Sigmoid colon (tissue), 4 donors: ENCODE measurements around the gene SORCS2.

Experiments used
- EP300 ChIP-seq, 4 donors: sonication (generic); formaldehyde crosslinking; IDR thresholded peaks; one replicate each; pipeline ENCODE4 v1.6.1; 2017; ENCODE audit warnings: antibody characterized with exemption in 4 of 4
- POLR2A ChIP-seq, 2 donors: fragments of 450-650 bp; IDR thresholded peaks; one replicate each; pipeline ENCODE4 v1.6.1; 2016; ENCODE audit warnings: antibody characterized with exemption in 2 of 2, mild to moderate bottlenecking in 2 of 2, moderate library complexity in 2 of 2
- POLR2AphosphoS5 ChIP-seq, 4 donors: sonication (generic); formaldehyde crosslinking; IDR thresholded peaks; one replicate each; pipeline ENCODE4 v1.6.1; 2017; ENCODE audit warnings: antibody characterized with exemption in 4 of 4
- TF ChIP-seq, protein P1 (sequence below), 4 experiments: fragments of 450-650 bp in 3 of 4; fragments of 200-600 bp in 1 of 4; IDR thresholded peaks; one replicate each; pipeline ENCODE4 v1.5.1; 2016 to 2019; ENCODE audit warnings: antibody characterized with exemption in 4 of 4, mild to moderate bottlenecking in 3 of 4, moderate library complexity in 2 of 4

DNA sequence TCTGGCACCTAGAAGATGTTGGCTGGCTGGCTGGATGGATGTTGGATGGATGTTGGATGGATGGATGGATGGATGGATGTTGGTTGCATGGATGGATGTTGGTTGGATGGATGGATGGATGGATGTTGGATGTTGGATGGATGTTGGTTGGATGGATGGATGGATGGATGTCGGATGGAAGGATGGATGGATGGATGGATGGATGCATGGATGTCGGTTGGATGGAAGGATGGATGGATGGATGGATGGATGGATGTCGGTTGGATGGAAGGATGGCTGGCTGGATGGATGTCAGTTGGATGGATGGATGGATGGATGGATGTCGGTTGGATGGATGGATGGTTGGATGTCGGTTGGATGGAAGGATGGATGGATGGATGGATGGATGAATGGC is 145.7 kb downstream of the SORCS2 start:
- TF ChIP-seq POLR2AphosphoS5 (IDR thresholded peaks at IDR 0.05) = no peak
- TF ChIP-seq EP300 (IDR thresholded peaks at IDR 0.05) = no peak
- TF ChIP-seq, protein P1, sequence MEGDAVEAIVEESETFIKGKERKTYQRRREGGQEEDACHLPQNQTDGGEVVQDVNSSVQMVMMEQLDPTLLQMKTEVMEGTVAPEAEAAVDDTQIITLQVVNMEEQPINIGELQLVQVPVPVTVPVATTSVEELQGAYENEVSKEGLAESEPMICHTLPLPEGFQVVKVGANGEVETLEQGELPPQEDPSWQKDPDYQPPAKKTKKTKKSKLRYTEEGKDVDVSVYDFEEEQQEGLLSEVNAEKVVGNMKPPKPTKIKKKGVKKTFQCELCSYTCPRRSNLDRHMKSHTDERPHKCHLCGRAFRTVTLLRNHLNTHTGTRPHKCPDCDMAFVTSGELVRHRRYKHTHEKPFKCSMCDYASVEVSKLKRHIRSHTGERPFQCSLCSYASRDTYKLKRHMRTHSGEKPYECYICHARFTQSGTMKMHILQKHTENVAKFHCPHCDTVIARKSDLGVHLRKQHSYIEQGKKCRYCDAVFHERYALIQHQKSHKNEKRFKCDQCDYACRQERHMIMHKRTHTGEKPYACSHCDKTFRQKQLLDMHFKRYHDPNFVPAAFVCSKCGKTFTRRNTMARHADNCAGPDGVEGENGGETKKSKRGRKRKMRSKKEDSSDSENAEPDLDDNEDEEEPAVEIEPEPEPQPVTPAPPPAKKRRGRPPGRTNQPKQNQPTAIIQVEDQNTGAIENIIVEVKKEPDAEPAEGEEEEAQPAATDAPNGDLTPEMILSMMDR (IDR thresholded peaks at IDR 0.05) = no peak
- no peak for TF ChIP-seq POLR2A (IDR thresholded peaks at IDR 0.05)
